GM18502 (cell line): ENCODE data around the gene PKP3.

ENCODE experiments used
- ATAC-seq: cut with Tn5 transposase; IDR thresholded peaks from one replicate; pipeline ENCODE4 v1.9.1; 2021; ENCODE audit warnings: mild to moderate bottlenecking; ENCODE audit not compliant: unreplicated experiment, poor library complexity

The PKP3 gene

DNA sequence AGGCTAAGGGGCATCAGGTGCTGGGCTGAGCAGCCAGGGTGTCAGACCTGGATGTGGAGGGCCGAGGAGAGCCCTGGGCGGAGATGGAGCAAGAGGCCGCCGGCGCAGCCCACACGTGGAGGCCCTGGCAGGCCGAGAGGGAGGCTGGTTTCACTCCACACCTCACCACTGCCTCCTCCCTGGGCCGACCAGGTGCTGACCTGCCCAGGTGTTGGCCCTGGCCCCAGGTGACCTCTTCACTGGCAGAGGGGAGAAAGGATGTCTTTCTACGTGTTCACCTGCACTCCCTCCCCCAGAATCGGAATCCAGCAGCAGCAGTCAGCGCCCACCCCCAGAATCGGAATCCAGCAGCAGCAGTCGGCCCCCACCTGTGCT, 47.0 kb downstream of the PKP3 start:
- no peak for ATAC-seq

- peak; percentile 67 for ATAC-seq
These were observed 47.6 kb downstream of the PKP3 start, which contains the start of gene ANO9 for GRCh38 chr11:441418-442274. ANO9 (minus strand) TSS chr11:442011; CDS start chr11:441926, 85 bp downstream.

- no peak for ATAC-seq
These were observed 48.6 kb downstream of the PKP3 start for GRCh38 chr11:442611-443081.

- no peak for ATAC-seq
These were observed 49.7 kb downstream of the PKP3 start for GRCh38 chr11:443542-444199.

DNA sequence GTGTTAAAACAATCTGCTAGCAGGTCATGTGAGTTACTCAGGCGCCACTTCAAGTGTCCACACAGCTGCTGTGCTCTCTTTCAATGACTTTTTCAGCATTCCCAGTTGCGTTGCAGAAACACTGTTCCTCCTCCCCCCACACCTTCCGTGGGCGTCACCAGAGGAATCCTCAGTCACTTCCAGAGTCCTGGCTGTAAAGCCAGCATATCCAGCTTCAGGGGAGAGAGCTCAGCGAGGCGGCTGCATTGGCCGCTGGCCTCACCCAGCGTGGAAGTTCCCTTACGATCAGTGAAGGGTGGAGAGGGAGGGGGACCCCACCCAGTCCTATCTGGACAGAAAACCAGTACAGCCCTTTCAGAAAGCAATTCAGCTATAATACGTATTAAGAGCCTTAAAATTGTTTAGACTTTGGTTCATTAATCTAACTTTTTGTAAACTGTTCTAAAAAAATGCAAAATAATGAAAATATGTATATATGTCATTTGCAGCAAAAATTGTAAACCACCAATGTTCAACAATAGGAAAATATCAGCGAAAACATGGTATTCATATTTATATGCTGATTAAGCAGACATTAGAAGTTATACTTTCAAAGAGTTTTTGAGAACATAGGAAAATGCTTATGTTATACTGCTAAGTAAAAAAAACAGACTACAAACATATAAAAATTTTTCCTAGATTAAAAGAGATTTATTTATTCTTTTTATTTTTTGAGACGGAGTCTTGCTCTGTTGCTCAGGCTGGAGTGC, 50.6 kb downstream of the PKP3 start:
- no peak for ATAC-seq

DNA sequence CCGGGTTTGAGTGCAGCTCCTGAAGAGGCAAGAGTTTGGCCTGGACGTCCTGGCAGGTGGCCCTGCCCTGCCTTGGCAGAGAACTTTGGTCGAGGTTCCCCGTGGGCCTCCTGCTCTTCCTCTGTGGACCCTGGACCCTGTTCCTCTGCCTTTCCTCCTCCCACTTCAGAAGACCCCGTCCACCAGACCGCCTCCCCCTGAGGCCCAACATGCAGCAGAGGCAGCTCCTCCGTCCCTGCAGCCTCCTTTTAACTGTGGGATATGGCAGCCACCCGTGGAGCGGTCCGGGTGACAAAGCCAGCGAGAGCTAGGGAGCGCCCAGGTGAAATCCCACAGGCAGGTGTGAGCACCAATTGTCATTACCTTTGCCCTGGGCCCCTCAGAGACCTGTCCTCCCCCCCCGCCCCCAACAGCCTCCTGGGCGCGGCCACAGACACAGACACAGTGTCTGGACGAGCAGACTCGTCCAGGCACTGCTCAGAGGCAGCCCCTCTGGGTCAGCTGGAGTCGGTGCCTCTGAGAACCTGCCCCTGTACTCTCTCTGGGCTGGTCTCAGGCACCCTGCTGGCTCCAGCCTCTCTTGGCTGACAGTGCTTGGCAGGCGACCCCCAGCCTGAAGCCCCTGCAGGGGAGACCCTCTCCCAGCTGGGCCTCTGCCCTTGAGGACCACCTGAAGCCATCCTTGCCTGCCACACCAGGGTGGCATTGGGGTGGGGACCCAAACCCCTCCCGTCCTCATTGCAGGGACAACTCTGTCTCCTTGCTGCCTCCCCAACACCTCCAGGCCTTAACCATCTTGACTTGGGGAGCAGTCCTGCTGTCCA, 52.0 kb downstream of the PKP3 start:
- no peak for ATAC-seq

GRCh38 chr11:446891-447290, 52.9 kb downstream of the PKP3 start:
- ATAC-seq = no peak

DNA sequence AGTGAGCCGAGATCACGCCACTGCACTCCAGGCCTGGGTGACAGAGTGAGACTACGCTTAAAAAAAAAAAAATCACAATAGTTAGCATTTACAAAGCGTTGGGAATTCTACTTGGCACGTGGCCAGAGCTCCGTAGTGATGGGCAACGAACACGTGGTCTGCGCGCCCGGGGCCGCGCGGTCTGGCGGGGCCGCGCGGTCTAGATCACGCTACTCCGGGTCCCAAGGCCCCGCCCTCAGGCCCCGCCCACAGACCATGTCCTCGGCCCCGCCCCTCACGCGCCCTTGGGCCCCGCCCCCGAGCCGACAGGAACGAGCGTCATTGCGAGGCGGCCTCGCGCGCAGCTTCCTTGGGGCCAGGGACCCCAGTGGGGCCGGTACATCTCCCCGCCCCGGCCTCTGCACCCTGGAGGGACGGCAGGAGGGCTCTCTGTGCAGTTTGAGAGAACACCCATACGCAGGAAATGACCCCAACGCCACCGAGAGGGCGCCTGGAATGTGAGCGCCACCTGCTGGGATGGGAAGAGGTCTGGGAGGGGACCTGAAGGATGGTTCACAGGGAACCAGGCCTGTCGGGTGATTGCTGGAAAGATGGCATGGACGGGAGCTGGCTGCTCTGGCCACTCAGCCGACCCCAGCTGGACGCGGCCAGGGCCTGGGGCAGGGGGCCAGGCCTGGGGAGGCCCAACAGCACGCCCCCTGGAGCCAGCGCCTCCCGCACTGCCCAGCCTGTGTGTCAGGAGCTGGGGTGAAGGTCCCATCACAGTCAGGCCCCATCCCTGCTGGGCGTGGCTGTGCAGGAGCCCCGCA, 54.1 kb downstream of the PKP3 start:
- peak; percentile 60 for ATAC-seq

DNA sequence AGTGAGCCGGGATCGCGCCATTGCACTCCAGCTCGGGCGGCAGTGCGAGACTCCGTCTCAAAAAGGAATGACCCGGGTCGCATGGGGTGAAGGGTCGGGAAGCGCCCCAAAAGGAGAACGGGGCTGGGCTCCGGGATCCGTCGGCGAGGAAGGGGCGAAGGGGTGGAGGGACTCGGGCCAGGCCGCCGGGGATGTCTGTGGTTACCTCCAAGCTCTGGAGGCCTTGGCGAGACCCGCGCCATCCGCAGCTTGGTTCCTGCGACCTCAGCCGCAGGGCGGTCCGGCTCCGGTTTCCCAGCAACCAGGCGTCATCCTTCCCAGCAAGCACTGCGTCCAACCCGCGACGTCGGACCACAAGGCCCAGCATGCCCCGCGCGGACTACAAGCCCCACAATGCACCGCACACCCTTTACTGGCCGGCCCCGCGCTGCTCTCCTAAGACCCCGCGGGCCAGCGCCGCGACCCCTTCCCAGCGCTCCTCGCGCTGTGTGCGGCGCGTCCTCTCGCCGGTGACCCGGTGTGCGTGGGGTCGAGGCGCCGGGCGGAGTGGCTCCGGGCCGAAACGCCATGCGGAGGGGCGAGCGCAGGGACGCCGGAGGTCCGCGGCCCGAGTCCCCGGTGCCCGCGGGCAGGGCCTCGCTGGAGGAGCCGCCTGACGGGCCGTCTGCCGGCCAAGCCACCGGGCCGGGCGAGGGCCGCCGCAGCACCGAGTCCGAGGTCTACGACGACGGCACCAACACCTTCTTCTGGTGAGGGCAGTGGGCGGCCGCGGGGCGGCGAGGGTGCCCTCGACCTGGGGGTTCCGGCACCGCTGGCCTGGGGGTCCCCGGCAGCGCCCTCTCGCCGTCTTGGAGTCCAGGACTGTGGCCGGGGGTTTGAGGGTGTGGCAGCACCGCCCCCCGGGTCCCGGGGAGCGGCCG, 56.1 kb downstream of the PKP3 start, which contains the start of gene PTDSS2:
Gene PTDSS2 (plus strand): TSS at position 391 of the 920 bp plus-strand sequence. CDS start 177 bp downstream, at position 568.
- peak; percentile 79 for ATAC-seq

GRCh38 chr11:450809-451451, 56.9 kb downstream of the PKP3 start:
- no peak for ATAC-seq

DNA sequence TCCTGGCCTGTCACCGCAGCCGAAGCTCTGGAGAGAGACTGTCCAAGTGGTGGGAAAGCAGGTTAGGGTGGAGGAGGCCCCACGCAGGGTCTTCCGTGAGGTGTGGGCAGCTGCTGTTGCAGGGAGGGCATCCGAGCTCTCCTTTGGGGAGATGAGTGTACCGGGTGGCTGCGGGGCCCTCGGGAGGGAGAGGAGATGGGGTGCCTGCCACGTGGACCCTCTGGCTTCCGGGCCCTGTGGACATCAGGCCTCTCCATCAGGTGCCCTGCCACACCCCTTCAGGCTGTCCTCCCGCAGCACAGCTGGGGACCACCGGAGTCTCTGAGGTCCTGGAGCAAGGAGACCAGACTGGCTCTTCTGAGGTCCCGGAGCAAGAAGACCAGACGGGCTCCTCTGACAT, 57.7 kb downstream of the PKP3 start:
- ATAC-seq = no peak

DNA sequence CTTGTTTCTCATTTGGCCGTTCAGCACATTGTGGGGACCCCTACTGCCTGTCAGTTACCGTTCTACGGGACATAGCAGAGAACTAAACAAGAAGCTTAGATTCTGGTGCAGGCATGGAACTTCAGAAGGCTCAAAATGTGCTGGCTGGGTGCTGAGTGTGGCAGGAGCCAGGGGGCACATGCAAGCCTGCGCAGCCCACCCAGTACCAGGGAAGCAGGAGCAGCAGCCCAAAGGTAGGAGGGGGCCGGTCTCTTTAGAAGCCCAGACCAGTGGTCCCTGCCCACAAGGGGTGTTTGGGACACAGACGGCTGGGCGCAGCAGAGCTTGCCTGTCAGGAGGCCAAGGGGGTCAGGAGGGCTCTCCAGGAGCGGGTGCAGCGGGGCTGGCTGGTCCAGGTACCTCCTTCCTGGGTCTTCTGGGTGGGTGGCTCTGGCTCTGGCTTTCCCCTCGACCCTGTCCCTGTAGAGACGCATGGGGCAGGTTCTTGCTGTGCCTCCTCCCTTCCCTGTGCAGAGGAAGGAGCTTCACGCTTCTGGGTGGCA, 58.3 kb downstream of the PKP3 start:
- no peak for ATAC-seq

DNA sequence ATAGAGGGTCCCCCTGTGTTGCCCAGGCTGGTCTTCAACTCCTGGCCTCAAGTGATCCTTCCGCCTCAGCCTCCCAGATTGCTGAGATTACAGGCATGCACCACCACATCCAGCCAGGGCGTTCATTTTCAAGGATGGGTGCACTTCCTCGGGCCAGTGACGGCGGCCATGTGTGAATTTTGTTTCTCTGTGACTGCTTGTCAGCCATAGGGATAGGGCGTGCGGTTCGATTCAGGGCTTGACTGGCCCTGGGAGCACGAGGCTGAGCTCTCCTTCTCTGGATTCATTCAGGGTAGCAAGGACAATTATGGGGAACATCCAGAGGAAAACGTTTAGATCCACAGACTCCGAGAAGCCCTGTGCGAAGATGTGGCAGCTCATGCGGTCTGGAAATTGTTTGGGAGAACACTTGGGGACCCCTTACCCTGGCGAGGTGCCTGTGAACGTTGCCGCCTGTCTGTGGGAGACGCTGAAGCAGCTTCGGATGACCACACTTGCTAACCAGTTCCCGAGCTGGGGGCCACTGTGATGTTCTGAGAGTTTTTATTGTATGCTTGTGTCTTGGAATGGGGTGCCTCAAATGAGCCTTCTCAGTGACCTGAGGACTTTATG, 59.0 kb downstream of the PKP3 start:
- ATAC-seq = no peak

GRCh38 chr11:453564-453963, 59.6 kb downstream of the PKP3 start:
- no peak for ATAC-seq

DNA sequence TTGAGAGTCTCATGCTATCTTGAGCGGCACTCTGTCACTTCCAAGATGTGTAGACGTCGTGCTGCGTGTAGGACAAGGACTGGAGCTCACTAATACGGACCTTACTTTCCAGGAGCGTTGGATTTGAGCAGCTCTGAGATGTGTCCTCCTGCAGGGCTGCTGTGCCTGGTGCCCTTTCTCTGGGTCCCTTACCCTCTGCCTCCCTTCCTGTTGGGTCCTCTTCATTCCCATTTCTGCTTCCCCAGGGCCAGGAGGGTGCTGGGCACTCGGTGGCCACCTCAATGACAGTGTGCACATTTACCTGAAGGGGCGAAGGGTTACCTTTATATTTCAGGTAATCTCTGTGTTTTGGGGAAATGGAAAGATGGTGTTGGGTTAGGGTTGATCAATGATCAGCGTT, 60.0 kb downstream of the PKP3 start:
- no peak for ATAC-seq
